K562 (cell line): Measurements from ENCODE around the gene SEPTIN1. TPM values are rescaled to one million over a fixed set of nuclear protein-coding genes. Genes with fewer than 3 reads are reported as not detected.

Source experiments
- C11orf30 ChIP-seq: fragments of 450-650 bp; IDR thresholded peaks from 2 replicates; pipeline ENCODE4 v1.6.1; 2016; ENCODE audit warnings: low read depth, mild to moderate bottlenecking
- CHD2 ChIP-seq: IDR thresholded peaks from 2 replicates; pipeline ENCODE4 v1.6.1; 2011; ENCODE audit warnings: low read depth, low read length
- CREB1 ChIP-seq, 2 experiments: sonication (generic) in 1 of 2; formaldehyde crosslinking in 1 of 2; IDR thresholded peaks; 2 replicates each; pipeline versions ENCODE4 v1.6.1 to v1.8.0; 2012 to 2022; ENCODE audit warnings: inconsistent platforms in 1 of 2, mild to moderate bottlenecking in 1 of 2, missing genetic modification reagents in 1 of 2, moderate library complexity in 1 of 2
- ELF1 ChIP-seq: fragments of 200-800 bp; sonication (Bioruptor generic); IDR thresholded peaks from 2 replicates; pipeline ENCODE4 v1.6.1; 2016; ENCODE audit warnings: missing genetic modification characterization, missing compliant biosample characterization
- ERF ChIP-seq: fragments of 450-650 bp; formaldehyde crosslinking; IDR thresholded peaks from 2 replicates; pipeline ENCODE4 v1.4.0; 2020; ENCODE audit warnings: mild to moderate bottlenecking, mixed read lengths
- GTF2E2 ChIP-seq: fragments of 200-800 bp; sonication (Bioruptor generic); IDR thresholded peaks from 2 replicates; pipeline ENCODE4 v1.6.1; 2016; ENCODE audit warnings: missing genetic modification characterization, missing compliant biosample characterization
- HDAC6 ChIP-seq: IDR thresholded peaks from 2 replicates; pipeline ENCODE4 v1.6.1; 2012; ENCODE audit warnings: low read depth, mild to moderate bottlenecking, control low read depth, inconsistent platforms, low read length, moderate library complexity
- IRF2 ChIP-seq: sonication (generic); formaldehyde crosslinking; IDR thresholded peaks from 2 replicates; pipeline ENCODE4 v1.8.1; 2022; ENCODE audit warnings: mild to moderate bottlenecking, missing genetic modification reagents
- KDM4B ChIP-seq, 2 experiments: fragments of 450-650 bp in 1 of 2; sonication (generic) in 1 of 2; IDR thresholded peaks; 2 replicates each; pipeline ENCODE4 v1.6.1; 2016 to 2017; ENCODE audit warnings: borderline replicate concordance in 2 of 2, antibody characterized with exemption in 1 of 2, low read depth in 1 of 2, mild to moderate bottlenecking in 1 of 2
- MEIS2 ChIP-seq: fragments of 450-650 bp; IDR thresholded peaks from 2 replicates; pipeline ENCODE4 v1.6.1; 2014; ENCODE audit warnings: mild to moderate bottlenecking; ENCODE audit not compliant: partially characterized antibody
- MTA3 ChIP-seq: fragments of 450-650 bp; formaldehyde crosslinking; IDR thresholded peaks from 2 replicates; pipeline ENCODE4 v1.6.1; 2017; ENCODE audit warnings: mild to moderate bottlenecking, borderline replicate concordance
- MYC ChIP-seq, 2 experiments: fragments of 250-450 bp in 1 of 2; sonication (Bioruptor Pico) in 1 of 2; IDR thresholded peaks; 2 replicates each; pipeline versions ENCODE4 v1.5.1 to v1.6.1; 2012 to 2021; ENCODE audit warnings: low read depth in 2 of 2, borderline replicate concordance in 1 of 2, improper control_type of control experiment in 1 of 2, low read length in 1 of 2, mild to moderate bottlenecking in 1 of 2, moderate library complexity in 1 of 2
- RBM15 ChIP-seq: fragments of 200-400 bp; formaldehyde crosslinking; IDR thresholded peaks from 2 replicates; pipeline ENCODE4 v1.6.1; 2018; ENCODE audit warnings: mild to moderate bottlenecking, low read length, moderate library complexity; ENCODE audit not compliant: insufficient read depth
- SIN3A ChIP-seq, 2 experiments: fragments of 150-350 bp in 1 of 2; IDR thresholded peaks; 2 replicates each; pipeline ENCODE4 v1.6.1; 2011 to 2016; ENCODE audit warnings: borderline replicate concordance in 2 of 2, low read depth in 2 of 2, low read length in 2 of 2, mild to moderate bottlenecking in 2 of 2, moderate library complexity in 2 of 2; ENCODE audit not compliant: control insufficient read depth in 1 of 2
- SMARCE1 ChIP-seq: fragments of 450-650 bp; IDR thresholded peaks from 2 replicates; pipeline ENCODE4 v1.7.1; 2016; ENCODE audit warnings: mild to moderate bottlenecking
- ZNF124 ChIP-seq: sonication (generic); formaldehyde crosslinking; IDR thresholded peaks from 2 replicates; pipeline ENCODE4 v1.8.1; 2022; ENCODE audit warnings: missing genetic modification reagents
- ZNF311 ChIP-seq: fragments of 250-450 bp; sonication (Bioruptor Pico); IDR thresholded peaks from 2 replicates; pipeline ENCODE4 v1.4.0; 2020; ENCODE audit warnings: mild to moderate bottlenecking, moderate library complexity
- ZNF408 ChIP-seq: fragments of 250-450 bp; sonication (Bioruptor Pico); IDR thresholded peaks from 2 replicates; pipeline ENCODE4 v1.4.0; 2020; ENCODE audit warnings: low read depth, mild to moderate bottlenecking, moderate library complexity
- ZNF717 ChIP-seq: fragments of 250-450 bp; sonication (Bioruptor Pico); IDR thresholded peaks from 2 replicates; pipeline ENCODE4 v1.5.0; 2021
- polyA plus RNA-seq, 8 experiments: library from polyadenylated mRNA; depleted of rRNA in 4 of 8; stranded (reverse) in 5 of 8; unstranded in 3 of 8; fragments of >200 nt; fragmentation: Nextera tagmentation in 2 of 8; fragmentation: Illumina TruSeq in 1 of 8; extraction: Ambion mirVana in 2 of 8; extraction: Trizol in 1 of 8; gene quantifications; 2 replicates each; pipeline versions ENCODE4 v1.2.1 to v1.2.3, GENCODE V29; 2011 to 2014; ENCODE audit warnings: inconsistent platforms in 1 of 8, missing spikeins in 1 of 8
- total RNA-seq, 7 experiments: library from RNA; depleted of rRNA in 6 of 7; stranded (reverse); fragments of >200 nt in 6 of 7; fragmentation: Illumina TruSeq in 2 of 7; extraction: Trizol in 2 of 7; gene quantifications; 2 replicates each; pipeline versions ENCODE4 v1.2.1 to v1.2.3, GENCODE V29; 2011 to 2021; ENCODE audit warnings: low replicate concordance in 1 of 7
- TF ChIP-seq, protein P1 (sequence below), 2 experiments: IDR thresholded peaks in 1 of 2; conservative IDR thresholded peaks in 1 of 2; 2 replicates each; pipeline ENCODE4 v1.6.1; 2016; ENCODE audit warnings: low read depth in 2 of 2, mild to moderate bottlenecking in 1 of 2, missing compliant biosample characterization in 1 of 2, missing genetic modification characterization in 1 of 2, moderate library complexity in 1 of 2
- TF ChIP-seq, protein P2 (sequence below): fragments of 200-800 bp; sonication (Bioruptor generic); IDR thresholded peaks from 2 replicates; pipeline ENCODE4 v1.6.1; 2017; ENCODE audit warnings: missing genetic modification characterization, missing compliant biosample characterization
- TF ChIP-seq, protein P3 (sequence below): sonication (generic); formaldehyde crosslinking; IDR thresholded peaks from 2 replicates; pipeline ENCODE4 v1.8.1; 2023; ENCODE audit warnings: mild to moderate bottlenecking, missing genetic modification reagents

The SEPTIN1 gene
- total and polyA plus RNA-seq, 9 of the 15 experiments (the other 6 are each of a cell fraction or from before 2014, with no cell fraction given): 0.23 to 5.6 (median 1.7) TPM; not detected in 1

DNA sequence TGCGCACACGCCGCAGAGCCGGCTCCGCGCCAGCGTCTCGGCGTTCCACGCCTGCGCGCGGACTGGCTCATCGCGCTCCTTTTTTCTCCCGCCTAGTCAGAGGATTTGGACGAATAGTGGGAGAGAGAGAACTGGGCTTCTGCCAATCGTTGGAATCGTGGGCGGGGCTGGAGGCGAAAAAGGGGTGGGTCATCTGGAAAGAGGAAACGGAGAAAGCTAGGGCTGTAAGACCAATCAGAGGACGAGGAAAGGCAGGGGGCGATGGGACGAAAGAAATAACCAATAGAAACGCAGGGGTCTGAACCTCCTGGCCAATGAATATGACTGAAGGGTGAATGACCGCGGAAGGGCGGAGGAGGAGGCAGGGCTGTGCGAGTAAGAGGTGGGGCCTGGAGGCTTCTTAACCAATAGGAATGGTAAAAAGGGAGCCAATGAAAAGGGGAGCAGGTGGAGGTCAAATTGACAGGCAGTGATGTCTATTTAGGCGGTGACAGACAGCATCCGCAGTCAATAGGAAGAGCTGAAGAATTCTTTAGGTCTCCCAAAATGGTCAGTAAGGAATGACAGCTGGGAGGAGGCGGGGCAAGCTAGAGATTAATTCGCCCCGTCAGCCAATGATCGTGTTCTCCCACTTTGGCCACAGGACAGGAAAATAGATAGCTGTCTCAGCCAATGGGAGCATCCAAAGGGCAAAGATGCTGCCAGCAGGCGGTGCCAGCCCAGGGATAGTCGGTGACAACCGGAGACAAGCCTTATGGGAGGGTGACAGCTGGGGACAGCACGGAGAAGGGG is 11.7 kb downstream of the SEPTIN1 start, which contains the start of gene TBC1D10B (continued):
- TF ChIP-seq, protein P1, sequence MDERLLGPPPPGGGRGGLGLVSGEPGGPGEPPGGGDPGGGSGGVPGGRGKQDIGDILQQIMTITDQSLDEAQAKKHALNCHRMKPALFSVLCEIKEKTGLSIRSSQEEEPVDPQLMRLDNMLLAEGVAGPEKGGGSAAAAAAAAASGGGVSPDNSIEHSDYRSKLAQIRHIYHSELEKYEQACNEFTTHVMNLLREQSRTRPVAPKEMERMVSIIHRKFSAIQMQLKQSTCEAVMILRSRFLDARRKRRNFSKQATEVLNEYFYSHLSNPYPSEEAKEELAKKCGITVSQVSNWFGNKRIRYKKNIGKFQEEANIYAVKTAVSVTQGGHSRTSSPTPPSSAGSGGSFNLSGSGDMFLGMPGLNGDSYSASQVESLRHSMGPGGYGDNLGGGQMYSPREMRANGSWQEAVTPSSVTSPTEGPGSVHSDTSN (CRISPR knock-in tag; IDR thresholded peaks at IDR 0.05; ENCODE audit: low read depth): peak; percentile 92
- TF ChIP-seq, protein P1 (tag; conservative IDR thresholded peaks at IDR 0.05; ENCODE audit: low read depth): peak; percentile 100
- no peak for TF ChIP-seq ZNF717 (CRISPR knock-in tag)
- TF ChIP-seq CHD2: peak; percentile 88
- TF ChIP-seq SIN3A (IDR thresholded peaks at IDR 0.05; ENCODE audit: borderline replicate concordance in 2 of 2, control insufficient read depth in 1 of 2, low read depth in 2 of 2, low read length in 2 of 2): peak in 1 of 2 experiments; percentile 85; a peak in 1 of 4 replicates
- no peak for TF ChIP-seq HDAC6
- peak; percentile 72; the same call in 1 of the 2 replicates for TF ChIP-seq MTA3
- TF ChIP-seq C11orf30: peak; percentile 87
- TF ChIP-seq MEIS2: peak; percentile 99
- no peak for TF ChIP-seq CREB1 (IDR thresholded peaks at IDR 0.05)
- TF ChIP-seq CREB1 (CRISPR knock-in tag; IDR thresholded peaks at IDR 0.05): peak; percentile 68
- no peak for TF ChIP-seq SMARCE1
- no peak for TF ChIP-seq ZNF311 (CRISPR knock-in tag)
- no peak for TF ChIP-seq ERF (CRISPR knock-in tag)
- TF ChIP-seq, protein P2, sequence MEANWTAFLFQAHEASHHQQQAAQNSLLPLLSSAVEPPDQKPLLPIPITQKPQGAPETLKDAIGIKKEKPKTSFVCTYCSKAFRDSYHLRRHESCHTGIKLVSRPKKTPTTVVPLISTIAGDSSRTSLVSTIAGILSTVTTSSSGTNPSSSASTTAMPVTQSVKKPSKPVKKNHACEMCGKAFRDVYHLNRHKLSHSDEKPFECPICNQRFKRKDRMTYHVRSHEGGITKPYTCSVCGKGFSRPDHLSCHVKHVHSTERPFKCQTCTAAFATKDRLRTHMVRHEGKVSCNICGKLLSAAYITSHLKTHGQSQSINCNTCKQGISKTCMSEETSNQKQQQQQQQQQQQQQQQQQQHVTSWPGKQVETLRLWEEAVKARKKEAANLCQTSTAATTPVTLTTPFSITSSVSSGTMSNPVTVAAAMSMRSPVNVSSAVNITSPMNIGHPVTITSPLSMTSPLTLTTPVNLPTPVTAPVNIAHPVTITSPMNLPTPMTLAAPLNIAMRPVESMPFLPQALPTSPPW (CRISPR knock-in tag): peak; percentile 44
- TF ChIP-seq IRF2 (CRISPR knock-in tag): no peak
- TF ChIP-seq ZNF408 (CRISPR knock-in tag): no peak
- TF ChIP-seq ZNF124 (CRISPR knock-in tag): no peak
- TF ChIP-seq GTF2E2 (tag): no peak
- TF ChIP-seq, protein P3, sequence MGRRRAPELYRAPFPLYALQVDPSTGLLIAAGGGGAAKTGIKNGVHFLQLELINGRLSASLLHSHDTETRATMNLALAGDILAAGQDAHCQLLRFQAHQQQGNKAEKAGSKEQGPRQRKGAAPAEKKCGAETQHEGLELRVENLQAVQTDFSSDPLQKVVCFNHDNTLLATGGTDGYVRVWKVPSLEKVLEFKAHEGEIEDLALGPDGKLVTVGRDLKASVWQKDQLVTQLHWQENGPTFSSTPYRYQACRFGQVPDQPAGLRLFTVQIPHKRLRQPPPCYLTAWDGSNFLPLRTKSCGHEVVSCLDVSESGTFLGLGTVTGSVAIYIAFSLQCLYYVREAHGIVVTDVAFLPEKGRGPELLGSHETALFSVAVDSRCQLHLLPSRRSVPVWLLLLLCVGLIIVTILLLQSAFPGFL (CRISPR knock-in tag): no peak
- peak; percentile 72 for TF ChIP-seq ELF1 (tag)
- peak; percentile 23 for TF ChIP-seq MYC (IDR thresholded peaks at IDR 0.05; ENCODE audit: low read depth, low read length)
- no peak for TF ChIP-seq MYC (CRISPR knock-in tag; IDR thresholded peaks at IDR 0.05; ENCODE audit: borderline replicate concordance, low read depth)
- no peak for TF ChIP-seq KDM4B (IDR thresholded peaks at IDR 0.05; ENCODE audit: borderline replicate concordance in 2 of 2, low read depth in 1 of 2)
- TF ChIP-seq RBM15: no peak
